ENCODE data around the gene CFAP52. TPM values are rescaled to one million over a fixed set of nuclear protein-coding genes. Genes with fewer than 3 reads are reported as not detected.

Gene CFAP52
- total RNA-seq, 1 experiment from 2014 or later, result not detected

GRCh38 chr17:9568004-9568403 lies 8.4 kb upstream of the CFAP52 start:
- no peak overlapping the region for H3K4ac ChIP-seq (ENCODE audit: low read depth, low read length)
- no peaks in the 10 kb centered on the region for H3K79me2 ChIP-seq (ENCODE audit: insufficient read depth, low read length)
- no peak overlapping the region for H2BK20ac ChIP-seq (ENCODE audit: low read depth, low read length, poor library complexity, severe bottlenecking)
- no peaks in the 10 kb centered on the region; the same call in 1 of the 2 replicates for H3K27me3 Mint-ChIP-seq (ENCODE audit: low read depth)
- H2BK120ac ChIP-seq (ENCODE audit: low read depth, low read length, poor library complexity, severe bottlenecking), result no peak overlapping the region
- H2AFZ ChIP-seq (ENCODE audit: low read length), result no peak overlapping the region
- H3K4me1 ChIP-seq (ENCODE audit: insufficient read depth, low read length), result no peaks in the 10 kb centered on the region
- no peak overlapping the region for H3K27ac Mint-ChIP-seq
- H3T11ph ChIP-seq (ENCODE audit: low read length), result no peak overlapping the region
- H3K23me2 ChIP-seq (ENCODE audit: insufficient read length, low read depth, low read length, poor library complexity, severe bottlenecking), result no peaks in the 10 kb centered on the region
- H3K36me3 Mint-ChIP-seq (ENCODE audit: insufficient read depth in 1 of 3, low read depth in 3 of 3), result peaks cover 7 to 11% (median 10%) of the 10 kb centered on the region in 3 experiments; a peak in 6 of 7 replicates
- H3K27ac ChIP-seq (ENCODE audit: insufficient read length, low read depth, low read length), result no peak overlapping the region
- no peak overlapping the region for H4K5ac ChIP-seq (ENCODE audit: insufficient read length, low read depth, low read length)
- H3K4me1 Mint-ChIP-seq, result no peaks in the 10 kb centered on the region
- H3K4me2 ChIP-seq (ENCODE audit: insufficient read depth, insufficient read length, low read length), result no peak overlapping the region
- no peak overlapping the region for H3K56ac ChIP-seq (ENCODE audit: insufficient read length, low read depth, low read length)
- H3K9ac ChIP-seq (ENCODE audit: extremely low read depth, insufficient read length, low read length), result no peak overlapping the region
- H3K14ac ChIP-seq (ENCODE audit: insufficient read depth, low read length), result no peak overlapping the region
- no peaks in the 10 kb centered on the region; a peak in 1 of 5 replicates for H3K9me3 Mint-ChIP-seq
- H2BK12ac ChIP-seq (ENCODE audit: insufficient read length, low read depth, low read length), result no peak overlapping the region
- TF ChIP-seq CTCF (conservative IDR thresholded peaks at IDR 0.05), result no peak
- H3K23ac ChIP-seq (ENCODE audit: insufficient read length, low read depth, low read length), result no peak overlapping the region
- H4K20me1 ChIP-seq (ENCODE audit: control insufficient read depth, insufficient read depth, insufficient read length), result no peaks in the 10 kb centered on the region
- no peaks in the 10 kb centered on the region for H3K27me3 ChIP-seq (ENCODE audit: insufficient read depth, low read length)
- no peak overlapping the region for H4K8ac ChIP-seq (replicated peaks; ENCODE audit: insufficient read length, low read depth, low read length)
- H4K91ac ChIP-seq (ENCODE audit: insufficient read length, low read depth, low read length), result no peak overlapping the region
- no peaks in the 10 kb centered on the region for H3K9me3 ChIP-seq (ENCODE audit: control insufficient read depth, low read depth, low read length)
- DNase-seq, result no peak
- H2BK15ac ChIP-seq (ENCODE audit: low read depth, low read length), result no peak overlapping the region
- peaks cover 7% of the 10 kb centered on the region for H3K79me1 ChIP-seq (ENCODE audit: insufficient read depth, low read depth, low read length, poor library complexity, severe bottlenecking)
- H3K18ac ChIP-seq (ENCODE audit: insufficient read length, low read depth, low read length), result no peak overlapping the region
- H3K4me3 Mint-ChIP-seq, result no peak overlapping the region
- no peak overlapping the region for H2AK5ac ChIP-seq (ENCODE audit: insufficient read length, low read length)
- H2BK5ac ChIP-seq (ENCODE audit: insufficient read length, low read length), result no peak overlapping the region

Data from H9 (cell line).